NCI-H1417 (cell line): ENCODE measurements around the gene RPIA.
A peak's percentile ranks its signal among the peaks of the same experiment; 100 is the strongest.
"Not testable (repeated sequence)": the region's sequence is repeated elsewhere in the genome, so short reads cannot be mapped to it uniquely, and the experiment has no call there.

Experiments used
- DNase-seq, 3 experiments: peaks; one replicate each; lab custom pipeline; 2025; lab: John Stamatoyannopoulos, UW

Gene RPIA

GRCh38 chr2:88691339-88692183 is at the start of gene RPIA:
RPIA (plus strand) TSS chr2:88691673; CDS start chr2:88691699, 26 bp downstream.
- DNase-seq = peak; percentile 92 to 96 (median 95)

- DNase-seq = no peak
These were observed 49.2 kb upstream of the RPIA start for GRCh38 chr2:88642278-88642677.

- not testable (repeated sequence) for DNase-seq
These were observed 46.1 kb upstream of the RPIA start for GRCh38 chr2:88645291-88645882.

GRCh38 chr2:88651646-88652045 is 39.8 kb upstream of the RPIA start:
- no peak for DNase-seq

- no peak for DNase-seq
These were observed 36.8 kb upstream of the RPIA start for GRCh38 chr2:88654714-88655113.

GRCh38 chr2:88656690-88657089 is 34.8 kb upstream of the RPIA start:
- no peak for DNase-seq

GRCh38 chr2:88657131-88657530 is 34.3 kb upstream of the RPIA start:
- no peak for DNase-seq

- no peak for DNase-seq
These were observed 33.1 kb upstream of the RPIA start for GRCh38 chr2:88658326-88658725.

GRCh38 chr2:88658881-88659537 is 32.5 kb upstream of the RPIA start:
- no peak for DNase-seq

- DNase-seq = peak in 2 of 3 experiments; percentile 12 to 79
These were observed 31.9 kb upstream of the RPIA start for GRCh38 chr2:88659538-88659915.

- no peak for DNase-seq
These were observed 30.9 kb upstream of the RPIA start for GRCh38 chr2:88660622-88661021.

GRCh38 chr2:88666576-88666975 is 24.9 kb upstream of the RPIA start:
- DNase-seq = no peak

- no peak for DNase-seq
These were observed 24.3 kb upstream of the RPIA start for GRCh38 chr2:88667219-88667618.

- no peak for DNase-seq
These were observed 22.6 kb upstream of the RPIA start for GRCh38 chr2:88668862-88669261.

- peak in 2 of 3 experiments; percentile 30 to 39 for DNase-seq
These were observed 21.8 kb upstream of the RPIA start for GRCh38 chr2:88669482-88670214.

GRCh38 chr2:88671786-88672427 is 19.6 kb upstream of the RPIA start:
- DNase-seq = peak in 2 of 3 experiments; percentile 39 to 55

GRCh38 chr2:88673363-88673762 is 18.1 kb upstream of the RPIA start:
- DNase-seq = no peak

GRCh38 chr2:88680266-88680902 is 11.1 kb upstream of the RPIA start:
- no peak for DNase-seq

- no peak for DNase-seq
These were observed 10.6 kb upstream of the RPIA start for GRCh38 chr2:88680916-88681315.

GRCh38 chr2:88683160-88684021 is 8.1 kb upstream of the RPIA start:
- no peak for DNase-seq
